GM12865 (cell line): ENCODE results near the gene ISM1.

Source experiments
- DNase-seq: peaks from one replicate; pipeline ENCODE4 v3.0.0; 2010; ENCODE audit warnings: low read depth
- H3K4me3 ChIP-seq: 2 replicates; pipeline ENCODE4 v1.5.1; 2011; ENCODE audit warnings: mild to moderate bottlenecking, low read depth, low read length, control low read depth
- TF ChIP-seq, protein P1 (sequence below): IDR thresholded peaks from 2 replicates; pipeline ENCODE4 v1.5.1; 2011; ENCODE audit warnings: low read length, control low read depth, low read depth, inconsistent platforms; ENCODE audit not compliant: insufficient read depth; ENCODE audit errors: missing control alignments

Gene ISM1

DNA sequence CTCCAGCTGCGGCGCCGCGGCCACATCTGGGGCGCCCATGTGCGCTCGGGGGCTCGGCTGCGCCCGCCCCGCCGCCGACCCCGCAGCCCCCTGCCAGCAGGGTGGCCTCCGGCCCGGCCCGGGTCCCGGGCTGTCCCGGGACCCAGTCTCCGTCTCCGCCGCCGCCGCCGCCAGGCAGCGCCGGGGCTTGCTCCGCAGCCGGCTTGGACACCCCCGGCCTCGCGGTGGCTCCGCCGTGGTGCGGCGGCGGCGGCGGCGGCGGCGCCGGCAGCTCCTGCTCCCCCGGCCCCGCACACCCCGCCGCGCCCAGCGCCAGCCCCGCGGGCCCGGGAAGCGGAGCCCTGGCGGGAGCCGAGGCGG, 219 bp downstream of the ISM1 start:
- H3K4me3 ChIP-seq: no peak overlapping the region
- TF ChIP-seq, protein P1, sequence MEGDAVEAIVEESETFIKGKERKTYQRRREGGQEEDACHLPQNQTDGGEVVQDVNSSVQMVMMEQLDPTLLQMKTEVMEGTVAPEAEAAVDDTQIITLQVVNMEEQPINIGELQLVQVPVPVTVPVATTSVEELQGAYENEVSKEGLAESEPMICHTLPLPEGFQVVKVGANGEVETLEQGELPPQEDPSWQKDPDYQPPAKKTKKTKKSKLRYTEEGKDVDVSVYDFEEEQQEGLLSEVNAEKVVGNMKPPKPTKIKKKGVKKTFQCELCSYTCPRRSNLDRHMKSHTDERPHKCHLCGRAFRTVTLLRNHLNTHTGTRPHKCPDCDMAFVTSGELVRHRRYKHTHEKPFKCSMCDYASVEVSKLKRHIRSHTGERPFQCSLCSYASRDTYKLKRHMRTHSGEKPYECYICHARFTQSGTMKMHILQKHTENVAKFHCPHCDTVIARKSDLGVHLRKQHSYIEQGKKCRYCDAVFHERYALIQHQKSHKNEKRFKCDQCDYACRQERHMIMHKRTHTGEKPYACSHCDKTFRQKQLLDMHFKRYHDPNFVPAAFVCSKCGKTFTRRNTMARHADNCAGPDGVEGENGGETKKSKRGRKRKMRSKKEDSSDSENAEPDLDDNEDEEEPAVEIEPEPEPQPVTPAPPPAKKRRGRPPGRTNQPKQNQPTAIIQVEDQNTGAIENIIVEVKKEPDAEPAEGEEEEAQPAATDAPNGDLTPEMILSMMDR: no peak
- no peak for DNase-seq

DNA sequence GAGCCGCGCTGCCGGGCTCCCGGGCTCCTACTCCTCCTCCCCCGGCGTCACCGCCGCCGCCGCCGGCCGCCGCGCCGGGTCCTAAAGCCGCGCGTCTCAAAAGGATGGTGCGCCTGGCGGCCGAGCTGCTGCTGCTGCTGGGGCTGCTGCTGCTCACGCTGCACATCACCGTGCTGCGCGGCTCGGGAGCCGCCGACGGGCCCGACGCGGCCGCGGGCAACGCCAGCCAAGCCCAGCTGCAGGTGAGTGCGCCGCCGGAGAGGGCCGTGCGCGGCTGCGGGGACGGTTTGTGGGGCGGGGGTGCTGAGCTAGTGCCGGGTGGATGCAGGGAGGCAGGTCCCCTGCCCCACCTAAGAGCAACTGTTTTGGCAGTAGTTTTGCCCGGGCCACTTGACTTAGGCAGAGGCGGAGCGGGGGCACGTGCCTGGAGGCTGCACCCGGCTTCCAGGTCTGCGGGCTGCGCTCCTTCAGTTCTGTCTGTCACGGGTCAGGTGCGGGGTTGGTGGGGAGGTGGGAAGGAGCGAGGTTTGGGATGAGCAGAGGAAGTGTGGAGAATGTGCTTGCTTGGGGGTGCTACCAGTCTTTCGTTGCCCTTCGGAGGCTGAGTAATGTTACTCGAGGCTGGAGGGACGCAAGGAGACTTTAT, 722 bp downstream of the ISM1 start:
- DNase-seq: peak; percentile 73
- H3K4me3 ChIP-seq: peak overlapping the region; percentile 7; the same call in 1 of the 2 replicates
- TF ChIP-seq, protein P1: no peak

DNA sequence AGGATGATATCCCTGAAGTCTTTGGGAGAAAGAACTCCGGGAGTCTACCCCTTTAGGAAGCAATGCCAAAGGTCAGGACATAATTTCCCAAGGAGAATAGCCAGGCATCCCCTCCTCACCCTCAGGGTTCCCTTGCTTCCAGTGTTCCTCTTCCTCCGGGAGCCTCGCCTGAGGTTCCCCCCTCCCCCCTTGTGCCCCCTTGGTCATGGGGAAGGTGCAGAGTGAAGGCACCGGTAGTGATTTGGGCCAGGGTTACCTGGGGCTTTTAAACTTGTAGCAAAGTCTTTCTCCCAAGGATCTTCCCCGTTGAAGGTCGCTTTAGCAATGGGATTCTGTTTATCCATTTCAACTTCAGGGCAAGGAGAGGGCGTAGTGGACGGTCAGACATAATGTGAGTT, 1.2 kb downstream of the ISM1 start:
- no peak for DNase-seq
- no peak overlapping the region for H3K4me3 ChIP-seq
- TF ChIP-seq, protein P1: no peak

DNA sequence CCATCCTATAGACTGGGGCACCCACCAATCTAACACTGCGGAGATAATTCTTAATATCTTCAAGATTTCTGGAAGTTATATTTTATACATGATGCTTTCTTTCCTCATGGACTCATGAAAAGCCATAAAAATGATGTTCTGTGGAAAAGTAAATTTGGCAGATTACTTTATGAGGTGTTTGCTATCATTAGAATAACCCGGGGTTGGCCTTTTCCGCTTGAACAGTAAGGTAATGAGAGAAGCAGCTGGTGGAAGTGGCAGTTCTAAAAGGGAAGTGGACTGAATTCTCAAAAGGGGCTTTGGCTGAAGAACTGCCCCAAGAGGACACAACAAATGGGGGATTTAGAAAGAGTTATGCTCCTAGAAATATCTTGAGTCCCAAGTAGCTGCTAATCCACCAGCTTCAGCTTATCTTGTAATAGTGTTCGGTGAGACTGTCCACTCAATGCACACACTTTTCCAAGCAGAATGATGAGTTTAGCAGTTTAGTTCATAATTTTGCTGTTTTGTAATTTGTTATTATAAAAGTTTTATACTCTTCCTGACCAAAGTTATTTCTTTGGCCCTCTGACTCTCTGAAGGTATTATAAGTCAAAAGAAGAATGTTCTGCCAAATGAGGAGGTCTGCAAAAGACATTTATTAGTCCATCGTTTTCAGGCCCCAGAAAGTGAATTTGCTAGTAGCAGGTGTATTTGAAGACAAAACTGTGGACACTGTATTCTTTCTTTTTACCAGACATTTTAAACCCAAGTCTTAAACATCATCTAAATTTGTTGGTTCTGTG, 2.9 kb downstream of the ISM1 start:
- no peak for DNase-seq
- H3K4me3 ChIP-seq: no peak overlapping the region
- TF ChIP-seq, protein P1: no peak

DNA sequence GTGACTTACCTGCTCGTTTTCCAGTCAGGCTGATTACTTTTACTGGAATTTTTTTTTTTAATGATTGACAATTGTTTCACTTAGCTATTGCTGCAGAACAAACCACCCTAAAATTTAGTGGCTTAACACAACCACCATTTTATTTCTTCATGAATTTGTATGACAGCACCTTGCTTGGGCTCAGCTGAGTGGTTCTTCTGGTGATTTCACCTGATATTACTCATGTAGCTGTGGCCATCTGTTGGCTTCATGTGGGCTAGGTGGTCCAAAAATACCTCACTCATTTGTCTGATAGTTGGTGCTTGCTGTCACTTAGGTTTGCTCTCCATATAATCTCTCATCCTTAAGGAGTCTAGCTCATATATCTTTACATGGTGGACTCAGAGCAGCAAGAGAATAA, 5.3 kb downstream of the ISM1 start:
- H3K4me3 ChIP-seq: no peak overlapping the region

DNA sequence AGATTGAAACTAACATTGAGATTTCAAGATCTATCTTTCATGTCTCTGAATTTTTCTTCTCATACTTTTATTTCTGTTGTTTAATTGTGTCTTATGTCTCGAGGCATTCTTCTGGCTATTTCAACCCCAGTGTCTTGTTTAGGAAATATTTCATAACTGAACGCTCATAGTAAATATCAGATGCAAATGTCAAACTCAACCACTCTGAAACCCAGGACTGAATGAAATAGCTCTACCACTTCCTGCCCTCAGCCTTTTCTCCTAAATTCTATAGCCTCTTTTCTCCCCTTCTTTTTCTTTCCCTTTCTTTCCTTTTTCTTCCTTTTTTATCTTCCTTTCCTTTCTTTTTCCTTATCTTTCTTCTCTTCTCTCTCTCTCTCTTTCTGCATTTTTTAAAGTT, 7.7 kb downstream of the ISM1 start:
- DNase-seq: no peak
- TF ChIP-seq, protein P1: no peak

More for the DNA sequence above, 5.3 kb downstream of the ISM1 start:
- DNase-seq: no peak
- TF ChIP-seq, protein P1: no peak

More for the DNA sequence above, 7.7 kb downstream of the ISM1 start:
- H3K4me3 ChIP-seq: no peak overlapping the region
